ENCODE results near the gene ADM.

- no peak for TF ChIP-seq CTCF (IDR thresholded peaks at IDR 0.05)
- TF ChIP-seq EZH2 (IDR thresholded peaks at IDR 0.05; ENCODE audit: borderline replicate concordance, insufficient read depth, low read depth, low read length, poor library complexity, severe bottlenecking): no peak
These were observed 44.4 kb downstream of the ADM start for GRCh38 chr11:10349281-10349665.
